HG02938 (cell line): Measurements from ENCODE around the gene CSTF1.

Experiments
- ATAC-seq: cut with Tn5 transposase; IDR thresholded peaks from one replicate; pipeline ENCODE4 v1.9.1; 2021; ENCODE audit warnings: mild to moderate bottlenecking, moderate library complexity; ENCODE audit not compliant: unreplicated experiment

CSTF1 gene

GRCh38 chr20:56449459-56449858, 57.0 kb downstream of the CSTF1 start:
- ATAC-seq = no peak

GRCh38 chr20:56451056-56451765, 58.8 kb downstream of the CSTF1 start:
- no peak for ATAC-seq

GRCh38 chr20:56453352-56453751, 60.9 kb downstream of the CSTF1 start:
- ATAC-seq = peak; percentile 74

- ATAC-seq = peak; percentile 91
These were observed 62.3 kb downstream of the CSTF1 start for GRCh38 chr20:56454754-56455153.
